Neural cell (in vitro differentiated cells): ENCODE data around the gene CPE. TPM values are rescaled to one million over a fixed set of nuclear protein-coding genes. Genes with fewer than 3 reads are reported as not detected.

Source experiments
- H2AFZ ChIP-seq: fragments of 200-600, 300-800 bp; sonication (generic), shearing (Covaris generic); 2 replicates; pipeline ENCODE4 v1.6.0; 2014; ENCODE audit warnings: low read depth, mild to moderate bottlenecking, antibody characterized with exemption, low read length, moderate library complexity
- H3F3A ChIP-seq: fragments of 200-600 bp; shearing (Covaris generic); 2 replicates; pipeline ENCODE4 v1.6.1; 2016; ENCODE audit warnings: mild to moderate bottlenecking, moderate library complexity, mixed read lengths, antibody characterized with exemption, low read length; ENCODE audit not compliant: insufficient read depth, poor library complexity, severe bottlenecking
- H3K27ac ChIP-seq: fragments of 200-600, 300-800 bp; sonication (generic), shearing (Covaris generic); 2 replicates; pipeline ENCODE4 v1.5.1; 2014; ENCODE audit warnings: mild to moderate bottlenecking, low read length, moderate library complexity
- H3K27me3 ChIP-seq: fragments of 300-800, 200-600 bp; sonication (generic), shearing (Covaris generic); 2 replicates; pipeline ENCODE4 v1.6.0; 2014; ENCODE audit warnings: mild to moderate bottlenecking, low read depth, low read length, moderate library complexity; ENCODE audit not compliant: insufficient read depth
- H3K36me3 ChIP-seq: fragments of 300-800, 200-600 bp; sonication (generic), shearing (Covaris generic); 2 replicates; pipeline ENCODE4 v1.5.1; 2014; ENCODE audit warnings: mild to moderate bottlenecking, antibody characterized with exemption, low read length, moderate library complexity; ENCODE audit not compliant: insufficient read depth
- H3K4me2 ChIP-seq: fragments of 300-800, 200-600 bp; sonication (generic), shearing (Covaris generic); 2 replicates; pipeline ENCODE4 v1.6.0; 2014; ENCODE audit warnings: mild to moderate bottlenecking, low read length
- H3K4me3 ChIP-seq: fragments of 300-800, 200-600 bp; sonication (generic), shearing (Covaris generic); 2 replicates; pipeline ENCODE4 v1.5.1; 2014; ENCODE audit warnings: mild to moderate bottlenecking, low read length, moderate library complexity
- H3K79me2 ChIP-seq: fragments of 200-600 bp; shearing (Covaris generic); replicated peaks from 2 replicates; pipeline ENCODE4 v1.6.0; 2014; ENCODE audit warnings: mild to moderate bottlenecking, low read length, moderate library complexity; ENCODE audit not compliant: insufficient read depth
- H3K9ac ChIP-seq: fragments of 300-800, 200-600 bp; sonication (generic), shearing (Covaris generic); 2 replicates; pipeline ENCODE4 v1.6.1; 2016; ENCODE audit warnings: mild to moderate bottlenecking, low read length, mixed read lengths
- H3K9me2 ChIP-seq: fragments of 200-600 bp; shearing (Covaris generic); 2 replicates; pipeline ENCODE4 v1.6.1; 2016; ENCODE audit warnings: mild to moderate bottlenecking, low read length, mixed read lengths; ENCODE audit not compliant: insufficient read depth
- H3K9me3 ChIP-seq: fragments of 200-600, 300-800 bp; sonication (generic), shearing (Covaris generic); 2 replicates; pipeline ENCODE4 v1.6.1; 2016; ENCODE audit warnings: mild to moderate bottlenecking, mixed run types, low read length, moderate library complexity, mixed read lengths
- H4K20me1 ChIP-seq: fragments of 200-600 bp; shearing (Covaris generic); 2 replicates; pipeline ENCODE4 v1.6.1; 2016; ENCODE audit warnings: mild to moderate bottlenecking, mixed run types; ENCODE audit not compliant: insufficient read depth
- CTCF ChIP-seq: fragments of 450-650 bp; IDR thresholded peaks from 2 replicates; pipeline ENCODE4 v1.5.1; 2014; ENCODE audit warnings: antibody characterized with exemption, mild to moderate bottlenecking, moderate library complexity; ENCODE audit not compliant: poor library complexity, severe bottlenecking
- EP300 ChIP-seq: fragments of 450-650 bp; conservative IDR thresholded peaks from 2 replicates; pipeline ENCODE4 v1.6.1; 2014; ENCODE audit warnings: antibody characterized with exemption, mild to moderate bottlenecking, moderate library complexity; ENCODE audit not compliant: poor library complexity, severe bottlenecking
- EZH2 ChIP-seq: fragments of 200-600, 300-800 bp; shearing (Covaris generic), sonication (generic); IDR thresholded peaks from 2 replicates; pipeline ENCODE4 v1.6.1; 2014; ENCODE audit warnings: antibody characterized with exemption, low read length, borderline replicate concordance, mild to moderate bottlenecking; ENCODE audit not compliant: insufficient read depth, poor library complexity, severe bottlenecking
- MXI1 ChIP-seq: fragments of 450-650 bp; conservative IDR thresholded peaks from 2 replicates; pipeline ENCODE4 v1.6.1; 2014; ENCODE audit warnings: antibody characterized with exemption, mild to moderate bottlenecking; ENCODE audit not compliant: poor library complexity, severe bottlenecking
- POLR2AphosphoS5 ChIP-seq: IDR thresholded peaks from 2 replicates; pipeline ENCODE4 v1.6.1; 2012
- RAD21 ChIP-seq: fragments of 450-650 bp; conservative IDR thresholded peaks from 2 replicates; pipeline ENCODE4 v1.6.1; 2014; ENCODE audit warnings: antibody characterized with exemption, mild to moderate bottlenecking, moderate library complexity
- REST ChIP-seq: IDR thresholded peaks from 2 replicates; pipeline ENCODE4 v1.6.1; 2012; ENCODE audit warnings: borderline replicate concordance
- SMC3 ChIP-seq: fragments of 450-650 bp; conservative IDR thresholded peaks from 2 replicates; pipeline ENCODE4 v1.6.1; 2014; ENCODE audit warnings: antibody characterized with exemption, mild to moderate bottlenecking, moderate library complexity; ENCODE audit not compliant: poor library complexity
- polyA plus RNA-seq: library from polyadenylated mRNA; depleted of rRNA; stranded (reverse); fragments of >200 nt; gene quantifications from 2 replicates; pipeline ENCODE4 v1.2.3, GENCODE V29; 2014

The CPE gene
- polyA plus RNA-seq, 1 donor from 2014 or later, result 678 TPM

- no peaks in the 10 kb centered on the region for H3K9me2 ChIP-seq
Observed at GRCh38 chr4:165520086-165520485, 141.3 kb downstream of the CPE start.

GRCh38 chr4:165522050-165522449 is 143.2 kb downstream of the CPE start:
- Histone ChIP-seq H3K9me3 (no peaks in the 10 kb centered on the region), H3K9ac (no peak overlapping the region), H3K4me2 (no peak overlapping the region), H3K27ac (no peak overlapping the region), H3F3A (no peaks in the 10 kb centered on the region), H3K79me2 (no peaks in the 10 kb centered on the region), H4K20me1 (no peaks in the 10 kb centered on the region), H3K4me3 (no peak overlapping the region), H3K36me3 (no peaks in the 10 kb centered on the region), H2AFZ (no peak overlapping the region), H3K9me2 (no peaks in the 10 kb centered on the region), H3K27me3 (no peaks in the 10 kb centered on the region)
- TF ChIP-seq RAD21 (no peak), POLR2AphosphoS5 (no peak), SMC3 (no peak), MXI1 (no peak), REST (no peak), CTCF (no peak)

More at GRCh38 chr4:165520086-165520485, 141.3 kb downstream of the CPE start:
- Histone ChIP-seq H3F3A (no peaks in the 10 kb centered on the region), H3K27ac (no peak overlapping the region), H3K36me3 (no peaks in the 10 kb centered on the region), H3K27me3 (no peaks in the 10 kb centered on the region), H3K79me2 (no peaks in the 10 kb centered on the region), H3K4me3 (no peak overlapping the region), H4K20me1 (no peaks in the 10 kb centered on the region), H3K9me3 (no peaks in the 10 kb centered on the region), H3K9ac (no peak overlapping the region), H3K4me2 (no peak overlapping the region), H2AFZ (no peak overlapping the region)
- TF ChIP-seq RAD21, result no peak
- TF ChIP-seq CTCF, result no peak
- TF ChIP-seq SMC3, result no peak
- no peak for TF ChIP-seq EP300
- no peak for TF ChIP-seq REST
- no peak for TF ChIP-seq MXI1
- no peak for TF ChIP-seq EZH2
